Measurements from ENCODE around the gene ADGRG3.

DNA sequence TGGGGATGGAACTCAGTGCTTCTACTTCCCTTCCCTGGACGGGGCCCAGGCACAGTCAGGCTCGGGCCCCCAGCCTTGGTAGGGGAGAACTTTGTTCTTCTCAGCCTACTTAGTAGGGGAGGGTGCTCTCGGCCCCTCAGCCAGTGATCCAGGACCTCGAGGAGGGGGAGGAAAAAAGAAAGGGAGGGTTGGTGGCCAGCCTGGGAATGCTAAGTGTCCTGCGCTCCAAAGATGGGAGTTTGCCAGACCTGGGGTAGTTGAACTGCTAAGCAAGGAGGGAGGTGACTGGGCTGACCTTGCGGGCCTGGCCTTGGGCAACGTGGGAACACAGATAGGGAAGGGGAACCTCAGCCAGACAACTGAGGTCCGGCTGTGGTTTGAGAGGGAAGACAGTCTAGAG, 27.5 kb upstream of the ADGRG3 start:
- TF ChIP-seq, protein P1, sequence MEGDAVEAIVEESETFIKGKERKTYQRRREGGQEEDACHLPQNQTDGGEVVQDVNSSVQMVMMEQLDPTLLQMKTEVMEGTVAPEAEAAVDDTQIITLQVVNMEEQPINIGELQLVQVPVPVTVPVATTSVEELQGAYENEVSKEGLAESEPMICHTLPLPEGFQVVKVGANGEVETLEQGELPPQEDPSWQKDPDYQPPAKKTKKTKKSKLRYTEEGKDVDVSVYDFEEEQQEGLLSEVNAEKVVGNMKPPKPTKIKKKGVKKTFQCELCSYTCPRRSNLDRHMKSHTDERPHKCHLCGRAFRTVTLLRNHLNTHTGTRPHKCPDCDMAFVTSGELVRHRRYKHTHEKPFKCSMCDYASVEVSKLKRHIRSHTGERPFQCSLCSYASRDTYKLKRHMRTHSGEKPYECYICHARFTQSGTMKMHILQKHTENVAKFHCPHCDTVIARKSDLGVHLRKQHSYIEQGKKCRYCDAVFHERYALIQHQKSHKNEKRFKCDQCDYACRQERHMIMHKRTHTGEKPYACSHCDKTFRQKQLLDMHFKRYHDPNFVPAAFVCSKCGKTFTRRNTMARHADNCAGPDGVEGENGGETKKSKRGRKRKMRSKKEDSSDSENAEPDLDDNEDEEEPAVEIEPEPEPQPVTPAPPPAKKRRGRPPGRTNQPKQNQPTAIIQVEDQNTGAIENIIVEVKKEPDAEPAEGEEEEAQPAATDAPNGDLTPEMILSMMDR (IDR thresholded peaks at IDR 0.05; ENCODE audit: low read depth, low read length) = no peak
- no peak for TF ChIP-seq EZH2phosphoT487 (IDR thresholded peaks at IDR 0.05; ENCODE audit: low read depth)
